Measurements from ENCODE around the gene CXCL5. TPM values are rescaled to one million over a fixed set of nuclear protein-coding genes. Genes with fewer than 3 reads are reported as not detected.

CXCL5 gene
- total RNA-seq, 1 experiment from 2014 or later = 0.51 TPM

DNA sequence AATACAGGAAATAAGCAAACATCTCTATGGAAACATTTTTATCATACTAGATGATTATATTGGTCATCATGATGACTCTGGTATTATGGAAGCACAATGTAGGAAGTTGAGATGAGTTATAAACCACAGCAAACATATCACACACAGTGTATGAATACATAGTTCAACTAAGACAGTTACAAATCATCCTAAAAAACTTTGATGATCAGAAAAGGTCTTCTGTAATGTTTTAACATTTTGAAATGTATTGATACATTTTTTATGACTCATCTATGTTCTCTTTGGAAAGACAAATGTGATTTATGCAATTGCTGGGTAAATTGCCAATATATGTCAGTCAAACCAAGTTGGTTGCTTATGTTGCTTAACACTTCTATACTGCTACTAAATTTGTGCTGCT, 35.3 kb upstream of the CXCL5 start:
- peak; percentile 58 for DNase-seq (ENCODE audit: unreplicated experiment)
- Mint-ChIP-seq H3K9me3 (ENCODE audit: unreplicated experiment) (no peaks in the 10 kb centered on the region), H3K27me3 (ENCODE audit: insufficient read depth, unreplicated experiment) (no peaks in the 10 kb centered on the region), H3K4me1 (ENCODE audit: insufficient read depth, unreplicated experiment) (peaks cover 37% of the 10 kb centered on the region), H3K36me3 (ENCODE audit: insufficient read depth, unreplicated experiment) (no peaks in the 10 kb centered on the region), H3K27ac (ENCODE audit: low read depth, unreplicated experiment) (peak overlapping the region; percentile 28), H3K4me3 (ENCODE audit: unreplicated experiment) (peak overlapping the region; percentile 5)
- ChIA-PET POLR2A (interaction anchor here (0.7 to 1.5 kb wide), 2 partner anchors 75 to 632 kb away, joined by 3 to 5 read pairs; no protein-coding TSS in a partner anchor), CTCF (no interaction called here)
- intact Hi-C loops (cut with micrococcal nuclease) = no loop called here
- no peak for TF ChIP-seq CTCF (IDR thresholded peaks at IDR 0.05; ENCODE audit: unreplicated experiment)
- BruUV-seq (replicated peaks) = no TSS peak

- intact Hi-C loops (cut with micrococcal nuclease) = no loop called here
- Mint-ChIP-seq H3K4me3 (ENCODE audit: unreplicated experiment) (no peak overlapping the region), H3K27me3 (ENCODE audit: insufficient read depth, unreplicated experiment) (no peaks in the 10 kb centered on the region), H3K9me3 (ENCODE audit: unreplicated experiment) (no peaks in the 10 kb centered on the region), H3K27ac (ENCODE audit: low read depth, unreplicated experiment) (no peak overlapping the region), H3K4me1 (ENCODE audit: insufficient read depth, unreplicated experiment) (peaks cover 29% of the 10 kb centered on the region), H3K36me3 (ENCODE audit: insufficient read depth, unreplicated experiment) (no peaks in the 10 kb centered on the region)
- no peak for DNase-seq (ENCODE audit: unreplicated experiment)
- POLR2A ChIA-PET = interaction anchor here (1.6 kb wide), 1 partner anchor 83 kb away, joined by 3 read pairs; no protein-coding TSS in a partner anchor
- BruUV-seq (replicated peaks) = no TSS peak
- TF ChIP-seq CTCF (IDR thresholded peaks at IDR 0.05; ENCODE audit: unreplicated experiment) = no peak
- CTCF ChIA-PET = interaction anchor here (0.6 kb wide), 1 partner anchor 96 kb away, joined by 4 read pairs; no protein-coding TSS in a partner anchor
Observed at GRCh38 chr4:74032064-74032463, 33.6 kb upstream of the CXCL5 start.

DNA sequence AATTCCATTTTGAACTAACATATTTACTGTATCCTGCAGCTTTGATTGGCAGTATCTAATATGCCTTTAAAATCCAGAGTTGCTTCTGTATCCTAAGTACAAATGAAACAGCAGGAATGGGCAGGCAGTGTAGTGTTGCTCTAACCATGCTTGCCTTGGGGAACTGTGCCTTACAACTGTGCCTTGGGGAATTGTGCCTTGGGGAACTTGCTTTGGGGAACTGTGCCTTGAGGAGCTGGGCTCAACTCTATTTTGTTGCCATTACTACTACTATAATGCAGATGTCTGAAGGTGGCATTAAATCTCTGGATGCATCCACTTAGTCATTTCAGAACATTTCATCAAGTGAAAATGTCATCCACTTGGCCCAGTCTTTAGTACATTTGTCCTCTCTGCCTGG, 33.1 kb upstream of the CXCL5 start:
- intact Hi-C loops (cut with micrococcal nuclease) = no loop called here
- H3K9me3 Mint-ChIP-seq (ENCODE audit: unreplicated experiment) = no peaks in the 10 kb centered on the region
- no peak overlapping the region for H3K27ac Mint-ChIP-seq (ENCODE audit: low read depth, unreplicated experiment)
- H3K4me3 Mint-ChIP-seq (ENCODE audit: unreplicated experiment) = no peak overlapping the region
- peaks cover 27% of the 10 kb centered on the region for H3K4me1 Mint-ChIP-seq (ENCODE audit: insufficient read depth, unreplicated experiment)
- DNase-seq (ENCODE audit: unreplicated experiment) = no peak
- POLR2A ChIA-PET = interaction anchor here (1.6 kb wide), 1 partner anchor 83 kb away, joined by 3 read pairs; no protein-coding TSS in a partner anchor
- CTCF ChIA-PET = no interaction called here
- no peak for TF ChIP-seq CTCF (IDR thresholded peaks at IDR 0.05; ENCODE audit: unreplicated experiment)
- no peaks in the 10 kb centered on the region for H3K36me3 Mint-ChIP-seq (ENCODE audit: insufficient read depth, unreplicated experiment)
- BruUV-seq (replicated peaks) = no TSS peak
- no peaks in the 10 kb centered on the region for H3K27me3 Mint-ChIP-seq (ENCODE audit: insufficient read depth, unreplicated experiment)

- TF ChIP-seq CTCF (IDR thresholded peaks at IDR 0.05; ENCODE audit: unreplicated experiment) = no peak
- Mint-ChIP-seq H3K27ac (ENCODE audit: low read depth, unreplicated experiment) (no peak overlapping the region), H3K9me3 (ENCODE audit: unreplicated experiment) (no peaks in the 10 kb centered on the region), H3K4me1 (ENCODE audit: insufficient read depth, unreplicated experiment) (peaks cover 18% of the 10 kb centered on the region), H3K4me3 (ENCODE audit: unreplicated experiment) (no peak overlapping the region), H3K27me3 (ENCODE audit: insufficient read depth, unreplicated experiment) (no peaks in the 10 kb centered on the region), H3K36me3 (ENCODE audit: insufficient read depth, unreplicated experiment) (no peaks in the 10 kb centered on the region)
- DNase-seq (ENCODE audit: unreplicated experiment) = no peak
- ChIA-PET CTCF (no interaction called here), POLR2A (no interaction called here)
- BruUV-seq (replicated peaks) = no TSS peak
- intact Hi-C loops (cut with micrococcal nuclease) = no loop called here
Observed at GRCh38 chr4:74030285-74030684, 31.8 kb upstream of the CXCL5 start.
